Endothelial cell of umbilical vein (primary cell): ENCODE measurements around the gene RBM47. TPM values are rescaled to one million over a fixed set of nuclear protein-coding genes. Genes with fewer than 3 reads are reported as not detected.

Source experiments
- BruUV-seq: library from RNA; stranded (reverse); fragments of 400-500 nt; replicated peaks from 2 replicates; lab custom pipeline; 2021; lab: Mats Ljungman, UMichigan
- CTCF ChIA-PET: fragments of 300-600, 350-600 bp; sonication (Branson Sonifier 250); formaldehyde crosslinking; loops from one replicate; lab custom pipeline; 2021; ENCODE audit warnings: antibody characterized with exemption, inconsistent platforms; lab: Charles Lee
- POLR2A ChIA-PET: fragments of 300-600, 350-600 bp; sonication (Branson Sonifier 250); formaldehyde crosslinking; loops from one replicate; lab custom pipeline; 2021; ENCODE audit warnings: antibody characterized with exemption, inconsistent platforms; lab: Charles Lee
- DNase-seq: peaks from one replicate; pipeline ENCODE4 v3.0.0-alpha.2; 2011; ENCODE audit warnings: low read depth, low spot score
- FAIRE-seq: peaks from 2 replicates; lab custom pipeline; 2011; peaks lifted over from hg19 to GRCh38; lab: Jason Lieb, UNC
- H2AFZ ChIP-seq: 2 replicates; pipeline ENCODE4 v1.6.0; 2012; ENCODE audit warnings: low read depth, low read length, control low read depth, inconsistent platforms
- H3K27ac ChIP-seq: 2 replicates; pipeline ENCODE4 v1.5.1; 2011; ENCODE audit warnings: low read depth, mild to moderate bottlenecking, control low read depth, low read length, moderate library complexity; ENCODE audit not compliant: insufficient read depth
- H3K27me3 ChIP-seq, 2 experiments: 2 replicates each; pipeline versions ENCODE4 v1.6.0 to v1.6.1; 2011; ENCODE audit warnings: low read length in 2 of 2, mixed read lengths in 1 of 2; ENCODE audit not compliant: control insufficient read depth in 2 of 2, insufficient read depth in 2 of 2
- H3K36me3 ChIP-seq, 2 experiments: 2 replicates in 1 of 2; 3 replicates in 1 of 2; pipeline ENCODE4 v1.5.1; 2011; ENCODE audit warnings: low read length in 2 of 2, mild to moderate bottlenecking in 1 of 2, moderate library complexity in 1 of 2; ENCODE audit not compliant: control insufficient read depth in 2 of 2, insufficient read depth in 2 of 2; ENCODE audit errors: extremely low read depth in 1 of 2
- H3K4me1 ChIP-seq: 3 replicates; pipeline ENCODE4 v1.5.1; 2011; ENCODE audit warnings: mild to moderate bottlenecking, low read length; ENCODE audit not compliant: control insufficient read depth, insufficient read depth; ENCODE audit errors: extremely low read depth
- H3K4me2 ChIP-seq: 2 replicates; pipeline ENCODE4 v1.6.1; 2011; ENCODE audit warnings: low read length, control low read depth, mixed read lengths; ENCODE audit not compliant: insufficient read depth
- H3K4me3 ChIP-seq, 3 experiments: fragments of 200-600 bp in 1 of 3; sonication (generic), shearing (Covaris generic) in 1 of 3; replicated peaks in 1 of 3; 2 replicates each; pipeline ENCODE4 v1.5.1; 2011 to 2016; ENCODE audit warnings: control low read depth in 3 of 3, low read length in 3 of 3, mild to moderate bottlenecking in 2 of 3, inconsistent platforms in 1 of 3, low read depth in 1 of 3, moderate library complexity in 1 of 3; ENCODE audit not compliant: insufficient read depth in 1 of 3
- H3K79me2 ChIP-seq: 2 replicates; pipeline ENCODE4 v1.6.0; 2012; ENCODE audit warnings: low read length, inconsistent platforms; ENCODE audit not compliant: control insufficient read depth, insufficient read depth
- H3K9ac ChIP-seq: replicated peaks from 2 replicates; pipeline ENCODE3; 2011; ENCODE audit warnings: low read length, control low read depth; ENCODE audit not compliant: insufficient read depth; ENCODE audit errors: extremely low read depth
- H3K9me1 ChIP-seq: replicated peaks from 3 replicates; pipeline ENCODE4 v1.6.0; 2011; ENCODE audit warnings: mild to moderate bottlenecking, low read length; ENCODE audit not compliant: control insufficient read depth, insufficient read depth; ENCODE audit errors: extremely low read depth
- H3K9me3 ChIP-seq: replicated peaks from 2 replicates; pipeline ENCODE4 v1.5.1; 2012; ENCODE audit warnings: low read length, inconsistent platforms; ENCODE audit not compliant: control insufficient read depth, insufficient read depth
- H4K20me1 ChIP-seq: replicated peaks from 2 replicates; pipeline ENCODE3; 2011; ENCODE audit warnings: mild to moderate bottlenecking, low read length; ENCODE audit not compliant: control insufficient read depth, insufficient read depth; ENCODE audit errors: extremely low read depth
- CTCF ChIP-seq, 2 donors: IDR thresholded peaks; 1 replicate in 1 of 2; 2 replicates in 1 of 2; pipeline ENCODE4 v1.5.1; 2011; ENCODE audit warnings: low read length in 2 of 2, mild to moderate bottlenecking in 2 of 2, moderate library complexity in 2 of 2, control low read depth in 1 of 2, inconsistent platforms in 1 of 2, low read depth in 1 of 2; ENCODE audit not compliant: insufficient read depth in 1 of 2; ENCODE audit errors: extremely low read depth in 1 of 2
- EZH2 ChIP-seq: IDR thresholded peaks from 2 replicates; pipeline ENCODE4 v1.6.1; 2012; ENCODE audit warnings: borderline replicate concordance, low read depth, mild to moderate bottlenecking, moderate library complexity, low read length, inconsistent platforms; ENCODE audit not compliant: severe bottlenecking
- MAX ChIP-seq: IDR thresholded peaks from 2 replicates; pipeline ENCODE4 v1.6.1; 2011; ENCODE audit not compliant: insufficient read depth, insufficient read length
- MYC ChIP-seq: IDR thresholded peaks from one replicate; pipeline ENCODE4 v1.6.1; 2011; ENCODE audit warnings: mild to moderate bottlenecking, low read depth, low read length
- POLR2A ChIP-seq: IDR thresholded peaks from 2 replicates; pipeline ENCODE4 v1.6.1; 2012; ENCODE audit warnings: low read depth, mild to moderate bottlenecking, control low read depth, low read length
- dilution Hi-C: fragments of 300-500 bp; cut with MboI; formaldehyde crosslinking; loops from one replicate; pipeline ENCODE4 v1.15.0; 2019; ENCODE audit warnings: low sequenced_read_pairs; ENCODE audit not compliant: extremely low pct_ligation_motif_present
- intact Hi-C: fragments of 100-400 bp; cut with micrococcal nuclease; formaldehyde crosslinking; loops from one replicate; pipeline ENCODE4 v1.10.0; 2022
- polyA plus RNA-seq, 4 experiments: library from polyadenylated mRNA; depleted of rRNA in 3 of 4; stranded (reverse) in 3 of 4; unstranded in 1 of 4; fragments of >200 nt; gene quantifications; 2 replicates each; pipeline versions ENCODE4 v1.2.1 to v1.2.3, GENCODE V29; 2011 to 2012; ENCODE audit warnings: missing spikeins in 1 of 4
- total RNA-seq: library from RNA; stranded (reverse); gene quantifications from 2 replicates; pipeline ENCODE4 v1.2.3, GENCODE V29; 2021

RBM47 gene
- total and polyA plus RNA-seq, 2 donors (not counting 3 experiments of a cell fraction or from before 2014, with no cell fraction given): not detected

DNA sequence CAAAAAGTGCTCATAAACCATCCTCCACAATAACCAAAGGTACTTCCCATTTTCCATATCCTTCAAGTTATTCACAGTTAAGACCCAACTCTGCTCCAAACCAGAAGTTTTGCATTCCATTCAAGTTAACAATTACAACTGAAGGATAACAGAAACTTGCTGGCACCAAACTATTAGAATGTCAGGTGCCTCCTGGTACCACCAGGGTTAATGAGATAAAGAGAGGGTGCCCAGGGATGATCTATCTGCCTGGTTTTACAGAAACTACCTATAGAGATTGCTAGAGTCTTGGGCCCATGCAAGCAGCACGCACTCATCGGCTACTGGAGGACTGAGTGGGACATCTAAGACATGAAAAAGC is 114.6 kb downstream of the RBM47 start:
- Histone ChIP-seq H3K9ac (no peak overlapping the region), H3K4me2 (no peak overlapping the region), H3K4me1 (no peaks in the 10 kb centered on the region), H3K9me1 (no peaks in the 10 kb centered on the region), H3K36me3 (no peaks in the 10 kb centered on the region), H4K20me1 (no peaks in the 10 kb centered on the region), H3K79me2 (no peaks in the 10 kb centered on the region), H2AFZ (no peak overlapping the region), H3K9me3 (no peaks in the 10 kb centered on the region), H3K27ac (no peak overlapping the region), H3K4me3 (no peak overlapping the region), H3K27me3 (no peaks in the 10 kb centered on the region)
- FAIRE-seq (no peak), DNase-seq (no peak)
- TF ChIP-seq POLR2A (no peak), MYC (no peak)
- ChIA-PET CTCF (no interaction called here), POLR2A (no interaction called here)
- BruUV-seq: no TSS peak
- intact Hi-C loops (no loop called here), dilution Hi-C loops (no loop called here)

DNA sequence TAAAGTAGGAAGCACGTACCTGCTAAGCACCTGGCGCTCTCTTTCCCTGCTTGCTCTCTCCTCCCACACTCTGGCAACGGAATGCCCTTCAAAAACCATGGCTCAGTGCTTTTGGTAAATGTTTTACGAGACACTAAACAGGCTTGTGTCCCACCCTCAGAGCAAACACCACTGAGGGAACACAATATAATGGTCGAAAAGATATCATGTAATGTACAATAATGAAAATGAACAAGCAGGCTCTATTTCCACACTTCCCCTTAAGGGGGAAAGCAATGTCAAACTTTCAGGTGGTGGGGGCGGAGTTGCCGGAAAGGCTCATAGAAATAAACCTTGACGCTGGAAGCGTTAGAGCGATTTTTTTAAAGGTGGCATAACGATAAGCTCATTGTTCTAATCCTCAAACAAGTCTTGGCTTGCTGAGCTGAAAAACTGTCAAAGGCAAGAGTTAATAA is 115.1 kb downstream of the RBM47 start:
- FAIRE-seq: no peak

More for the DNA sequence above, 115.1 kb downstream of the RBM47 start:
- no peaks in the 10 kb centered on the region for H3K9me3 ChIP-seq
- TF ChIP-seq CTCF (IDR thresholded peaks at IDR 0.05; ENCODE audit: extremely low read depth in 1 of 2, insufficient read depth in 1 of 2, low read depth in 1 of 2, low read length in 2 of 2): no peak
- no peak for TF ChIP-seq MAX
- TF ChIP-seq MYC: no peak
- TF ChIP-seq EZH2: no peak
- TF ChIP-seq POLR2A: no peak
- H3K4me3 ChIP-seq: no peak overlapping the region
- no TSS peak for BruUV-seq
- no peak overlapping the region for H3K9ac ChIP-seq
- dilution Hi-C loops (no loop called here), intact Hi-C loops (no loop called here)
- no peak for DNase-seq
- H3K79me2 ChIP-seq: no peaks in the 10 kb centered on the region
- no peak overlapping the region for H2AFZ ChIP-seq
- ChIA-PET POLR2A (no interaction called here), CTCF (interaction anchor here (1.7 kb wide), 1 partner anchor 8 kb away, joined by 3 read pairs; no protein-coding TSS in a partner anchor)
- H3K36me3 ChIP-seq: no peaks in the 10 kb centered on the region
- H4K20me1 ChIP-seq: no peaks in the 10 kb centered on the region
- no peaks in the 10 kb centered on the region for H3K9me1 ChIP-seq
- H3K27me3 ChIP-seq: no peaks in the 10 kb centered on the region
- no peaks in the 10 kb centered on the region for H3K4me1 ChIP-seq
- no peak overlapping the region for H3K27ac ChIP-seq
- H3K4me2 ChIP-seq: no peak overlapping the region
